OCI-LY3 (cell line): Measurements from ENCODE around the gene THUMPD2.

Experiments
- H2AFZ ChIP-seq: fragments of 200-600, 300-600 bp; shearing (Covaris generic); 2 replicates; pipeline ENCODE4 v1.6.0; 2014; ENCODE audit warnings: antibody characterized with exemption, low read depth, low read length
- H3K27ac ChIP-seq: fragments of 200-600, 300-600 bp; sonication (generic); 2 replicates; pipeline ENCODE4 v1.5.1; 2014; ENCODE audit warnings: mild to moderate bottlenecking, low read length, moderate library complexity, mixed read lengths
- H3K27me3 ChIP-seq: fragments of 200-600, 300-600 bp; sonication (generic); 2 replicates; pipeline ENCODE4 v1.6.1; 2014; ENCODE audit warnings: low read depth, low read length, mixed read lengths
- H3K36me3 ChIP-seq: fragments of 200-600, 300-600 bp; sonication (generic); replicated peaks from 2 replicates; pipeline ENCODE3; 2014; ENCODE audit warnings: low read depth, low read length, mixed read lengths
- H3K4me1 ChIP-seq: fragments of 300-600, 200-600 bp; sonication (generic); 2 replicates; pipeline ENCODE4 v1.6.1; 2014; ENCODE audit warnings: low read length, mixed read lengths
- H3K4me2 ChIP-seq: fragments of 200-600, 300-600 bp; sonication (generic); 2 replicates; pipeline ENCODE4 v1.6.1; 2014; ENCODE audit warnings: low read length, mixed read lengths
- H3K4me3 ChIP-seq: fragments of 300-600, 200-600 bp; sonication (generic); 2 replicates; pipeline ENCODE4 v1.5.1; 2014; ENCODE audit warnings: antibody characterized with exemption, mild to moderate bottlenecking, low read length, moderate library complexity
- H3K79me2 ChIP-seq: fragments of 300-600, 200-600 bp; shearing (Covaris generic); 2 replicates; pipeline ENCODE4 v1.6.1; 2014; ENCODE audit warnings: mild to moderate bottlenecking, low read length, mixed read lengths
- H3K9ac ChIP-seq: fragments of 300-600, 200-600 bp; shearing (Covaris generic); 2 replicates; pipeline ENCODE4 v1.6.0; 2014; ENCODE audit warnings: mild to moderate bottlenecking, low read length, moderate library complexity
- H3K9me3 ChIP-seq: fragments of 200-600, 300-600 bp; shearing (Covaris generic); 2 replicates; pipeline ENCODE4 v1.6.1; 2014; ENCODE audit warnings: low read length, mixed read lengths; ENCODE audit not compliant: insufficient read depth
- H4K20me1 ChIP-seq: fragments of 200-600, 300-600 bp; sonication (generic); 2 replicates; pipeline ENCODE4 v1.6.1; 2016; ENCODE audit warnings: low read length, mixed read lengths; ENCODE audit not compliant: insufficient read depth
- EZH2phosphoT487 ChIP-seq: fragments of 200-600 bp; shearing (Covaris generic); IDR thresholded peaks from 2 replicates; pipeline ENCODE4 v1.6.1; 2018; ENCODE audit warnings: antibody characterized with exemption, mixed run types, low read depth
- TF ChIP-seq, protein P1 (sequence below): fragments of 200-600, 300-600 bp; sonication (generic); IDR thresholded peaks from 2 replicates; pipeline ENCODE4 v1.5.1; 2014; ENCODE audit warnings: antibody characterized with exemption, low read length, low read depth

THUMPD2 gene

DNA sequence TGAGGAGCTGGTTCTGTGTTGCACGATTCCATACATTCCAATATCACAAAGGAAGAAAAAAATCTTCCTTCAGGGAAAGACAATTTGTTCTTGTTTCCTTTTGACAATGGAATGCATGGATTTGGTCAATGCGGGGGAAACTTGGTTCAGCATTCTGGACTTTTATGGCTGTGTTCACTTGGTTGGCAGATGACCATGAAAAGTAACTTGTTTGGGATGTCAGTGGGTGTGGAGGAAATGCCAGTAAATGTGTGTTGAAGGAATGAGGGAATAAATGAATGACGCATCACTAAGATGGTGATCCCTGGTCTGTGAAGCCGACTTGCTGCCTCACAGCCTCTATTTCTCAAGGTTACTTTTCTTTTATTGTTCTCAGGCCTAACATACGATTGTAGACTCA lies 53.7 kb downstream of the THUMPD2 start:
- TF ChIP-seq, protein P1, sequence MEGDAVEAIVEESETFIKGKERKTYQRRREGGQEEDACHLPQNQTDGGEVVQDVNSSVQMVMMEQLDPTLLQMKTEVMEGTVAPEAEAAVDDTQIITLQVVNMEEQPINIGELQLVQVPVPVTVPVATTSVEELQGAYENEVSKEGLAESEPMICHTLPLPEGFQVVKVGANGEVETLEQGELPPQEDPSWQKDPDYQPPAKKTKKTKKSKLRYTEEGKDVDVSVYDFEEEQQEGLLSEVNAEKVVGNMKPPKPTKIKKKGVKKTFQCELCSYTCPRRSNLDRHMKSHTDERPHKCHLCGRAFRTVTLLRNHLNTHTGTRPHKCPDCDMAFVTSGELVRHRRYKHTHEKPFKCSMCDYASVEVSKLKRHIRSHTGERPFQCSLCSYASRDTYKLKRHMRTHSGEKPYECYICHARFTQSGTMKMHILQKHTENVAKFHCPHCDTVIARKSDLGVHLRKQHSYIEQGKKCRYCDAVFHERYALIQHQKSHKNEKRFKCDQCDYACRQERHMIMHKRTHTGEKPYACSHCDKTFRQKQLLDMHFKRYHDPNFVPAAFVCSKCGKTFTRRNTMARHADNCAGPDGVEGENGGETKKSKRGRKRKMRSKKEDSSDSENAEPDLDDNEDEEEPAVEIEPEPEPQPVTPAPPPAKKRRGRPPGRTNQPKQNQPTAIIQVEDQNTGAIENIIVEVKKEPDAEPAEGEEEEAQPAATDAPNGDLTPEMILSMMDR: no peak
- TF ChIP-seq EZH2phosphoT487: no peak
- Histone ChIP-seq H3K27ac (no peak overlapping the region), H3K9me3 (no peaks in the 10 kb centered on the region), H3K4me3 (no peak overlapping the region), H3K4me1 (no peaks in the 10 kb centered on the region), H3K36me3 (peaks cover 1% of the 10 kb centered on the region), H2AFZ (no peak overlapping the region), H4K20me1 (0 out of 2 replicates have a peak, but pooled peaks cover 2% of the 10 kb centered on the region), H3K27me3 (peaks cover 15% of the 10 kb centered on the region), H3K9ac (no peak overlapping the region), H3K4me2 (no peak overlapping the region), H3K79me2 (no peaks in the 10 kb centered on the region)

DNA sequence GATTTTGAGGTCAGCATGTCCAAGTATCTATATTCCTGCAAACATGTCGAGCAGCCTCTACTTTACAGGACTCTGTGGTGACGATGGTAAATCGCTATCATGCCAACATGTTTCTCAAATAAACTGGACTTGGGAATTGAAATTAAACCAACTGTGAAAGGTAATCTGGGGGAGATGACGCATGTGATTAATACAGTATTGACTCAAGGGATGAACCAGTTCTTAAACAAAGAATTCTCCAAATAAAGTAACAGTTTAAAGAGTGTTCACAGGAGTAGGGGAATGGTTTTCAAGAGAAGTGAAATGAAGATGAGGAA lies 54.3 kb downstream of the THUMPD2 start:
- Histone ChIP-seq H3K27me3 (peaks cover 17% of the 10 kb centered on the region), H2AFZ (no peak overlapping the region), H3K4me1 (no peaks in the 10 kb centered on the region), H3K36me3 (no peaks in the 10 kb centered on the region), H3K4me2 (no peak overlapping the region), H4K20me1 (no peaks in the 10 kb centered on the region), H3K79me2 (no peaks in the 10 kb centered on the region), H3K4me3 (no peak overlapping the region), H3K9me3 (no peaks in the 10 kb centered on the region), H3K27ac (no peak overlapping the region), H3K9ac (no peak overlapping the region)
- TF ChIP-seq, protein P1: no peak
- no peak for TF ChIP-seq EZH2phosphoT487

DNA sequence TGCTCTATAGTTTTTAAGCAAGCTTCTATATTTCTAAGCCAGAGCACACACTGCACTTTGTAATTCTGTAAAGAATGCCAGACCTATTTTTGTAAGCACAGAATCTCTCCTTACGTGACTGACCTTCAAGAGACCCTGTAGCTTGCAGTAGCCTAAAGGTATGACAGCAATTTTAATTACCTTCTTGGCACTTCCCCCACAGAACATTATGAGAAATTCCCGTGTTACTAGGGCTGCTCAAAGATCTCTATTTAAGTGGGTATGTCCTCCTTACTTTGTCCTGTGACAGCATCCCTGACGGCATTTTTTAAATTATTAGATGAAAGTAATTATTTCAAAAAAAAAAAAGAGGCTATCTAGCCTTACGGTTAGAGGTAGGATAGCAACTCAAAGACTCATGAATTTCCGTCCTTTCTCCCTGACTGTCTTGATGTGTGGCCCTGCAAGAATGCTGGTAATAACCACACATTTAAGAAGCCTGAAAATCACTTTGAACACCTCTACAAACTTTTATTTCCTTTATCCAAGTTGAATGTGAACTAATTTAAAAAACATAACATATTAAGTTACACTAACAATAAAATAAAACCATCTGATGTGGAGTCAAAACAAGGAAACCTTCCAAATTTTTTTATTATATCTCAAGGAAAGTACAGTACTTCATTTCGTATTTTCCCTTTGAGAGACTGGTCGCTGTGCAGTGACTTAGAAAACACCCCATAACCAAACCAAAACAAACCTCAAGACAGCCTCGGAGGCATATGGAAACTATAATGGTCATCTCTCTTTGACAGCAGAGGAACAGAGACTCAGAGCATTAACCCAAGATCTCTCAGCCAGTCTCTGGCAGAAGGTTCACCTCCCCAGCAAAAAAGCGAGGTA lies 54.9 kb downstream of the THUMPD2 start:
- Histone ChIP-seq H3K36me3 (no peaks in the 10 kb centered on the region), H3K4me2 (no peak overlapping the region), H2AFZ (no peak overlapping the region), H3K27me3 (peaks cover 17% of the 10 kb centered on the region), H4K20me1 (no peaks in the 10 kb centered on the region), H3K27ac (no peak overlapping the region), H3K4me1 (no peaks in the 10 kb centered on the region), H3K9ac (no peak overlapping the region), H3K79me2 (no peaks in the 10 kb centered on the region), H3K4me3 (no peak overlapping the region), H3K9me3 (no peaks in the 10 kb centered on the region)
- no peak for TF ChIP-seq EZH2phosphoT487
- TF ChIP-seq, protein P1: no peak

DNA sequence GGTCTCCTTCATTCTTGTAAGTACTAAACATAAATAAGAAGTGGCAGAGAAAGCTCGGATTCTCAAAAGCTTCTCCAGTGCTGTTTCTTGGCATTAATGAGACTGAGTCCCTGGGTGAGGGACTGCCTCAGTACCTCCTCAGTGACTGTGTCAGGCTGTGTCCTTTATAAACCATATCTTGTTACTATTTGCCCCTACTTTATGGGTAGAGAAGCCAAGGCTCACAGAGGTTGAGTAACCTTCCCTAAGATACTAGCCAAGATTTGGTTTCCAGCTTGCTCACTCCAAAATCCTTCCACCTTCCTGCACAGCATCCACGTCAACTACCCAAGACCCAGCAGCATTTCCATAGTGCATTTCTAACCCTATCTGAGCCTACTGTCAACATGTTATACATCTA lies 55.6 kb downstream of the THUMPD2 start:
- H3K27me3 ChIP-seq: peaks cover 17% of the 10 kb centered on the region
- no peaks in the 10 kb centered on the region for H3K79me2 ChIP-seq
- no peak overlapping the region for H3K4me2 ChIP-seq
- no peaks in the 10 kb centered on the region for H3K4me1 ChIP-seq
- no peak for TF ChIP-seq EZH2phosphoT487
- TF ChIP-seq, protein P1: no peak
- H3K9me3 ChIP-seq: no peaks in the 10 kb centered on the region
- H4K20me1 ChIP-seq: no peaks in the 10 kb centered on the region
- H3K9ac ChIP-seq: no peak overlapping the region
- no peak overlapping the region for H3K4me3 ChIP-seq
- no peaks in the 10 kb centered on the region for H3K36me3 ChIP-seq
- H3K27ac ChIP-seq: no peak overlapping the region
- H2AFZ ChIP-seq: no peak overlapping the region
